AG08395 (cell line): Measurements from ENCODE around the gene HMX1.

ENCODE experiments used
- DNase-seq: peaks from one replicate; pipeline ENCODE4 v3.0.0; 2012; ENCODE audit warnings: mixed read lengths, low spot score

Gene HMX1

DNA sequence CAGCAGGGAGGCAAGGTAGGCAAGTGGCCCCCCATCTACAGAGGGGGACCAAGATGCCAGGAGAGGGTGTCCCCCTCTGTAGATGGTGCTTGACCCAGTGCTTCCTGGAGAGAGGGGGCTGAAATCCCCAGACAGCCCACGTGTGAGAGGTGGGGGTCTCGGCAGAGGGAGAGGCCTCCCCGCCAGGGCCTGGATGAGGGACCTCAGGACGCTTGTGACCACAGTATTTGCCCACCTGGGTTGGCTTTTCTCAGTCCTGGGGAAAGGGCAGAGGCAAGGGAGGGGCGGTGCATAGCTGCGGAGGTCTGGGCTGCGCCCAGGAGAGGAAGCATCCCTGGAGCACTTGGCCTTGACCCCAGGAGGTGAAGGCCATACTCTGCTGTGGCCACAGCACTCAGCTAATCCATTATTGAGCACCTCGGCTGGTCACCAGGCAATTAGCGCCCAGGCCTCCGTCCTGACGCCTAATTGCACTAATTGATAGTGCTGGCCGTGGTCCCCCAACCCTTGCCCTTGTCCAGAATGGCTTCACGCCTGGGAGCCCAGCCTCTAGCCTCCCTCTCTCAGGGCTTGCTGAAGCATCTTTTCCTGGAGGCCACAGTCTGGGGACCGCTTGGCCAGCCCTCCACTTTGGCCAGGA, 30.7 kb downstream of the HMX1 start:
- DNase-seq = no peak

GRCh38 chr4:8840006-8840793, 31.4 kb downstream of the HMX1 start:
- no peak for DNase-seq

DNA sequence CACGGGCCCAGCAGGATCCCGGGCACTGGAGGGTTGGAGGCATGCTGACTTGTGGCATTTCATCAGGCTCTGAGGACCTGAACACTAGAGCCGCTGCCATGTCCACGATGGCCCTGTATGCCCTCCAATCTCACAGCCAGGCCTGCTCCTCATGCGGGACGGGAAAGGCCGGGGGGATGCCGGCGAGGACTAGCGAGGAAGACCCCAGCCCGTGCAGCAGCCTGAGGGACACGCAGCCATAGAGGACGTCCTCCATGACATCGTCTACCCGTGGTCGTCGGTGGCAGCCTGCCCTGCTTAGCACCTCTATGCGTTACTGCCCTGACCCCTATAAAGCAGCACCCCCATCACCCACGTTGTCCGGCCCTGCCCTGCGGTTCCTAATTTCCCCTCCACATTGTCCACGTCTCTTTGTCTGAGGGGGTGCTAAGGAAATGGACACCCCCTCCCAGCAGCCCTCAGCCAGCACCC, 32.6 kb downstream of the HMX1 start:
- DNase-seq = no peak

- DNase-seq = no peak
Measured at GRCh38 chr4:8838296-8838960, 33.2 kb downstream of the HMX1 start.

DNA sequence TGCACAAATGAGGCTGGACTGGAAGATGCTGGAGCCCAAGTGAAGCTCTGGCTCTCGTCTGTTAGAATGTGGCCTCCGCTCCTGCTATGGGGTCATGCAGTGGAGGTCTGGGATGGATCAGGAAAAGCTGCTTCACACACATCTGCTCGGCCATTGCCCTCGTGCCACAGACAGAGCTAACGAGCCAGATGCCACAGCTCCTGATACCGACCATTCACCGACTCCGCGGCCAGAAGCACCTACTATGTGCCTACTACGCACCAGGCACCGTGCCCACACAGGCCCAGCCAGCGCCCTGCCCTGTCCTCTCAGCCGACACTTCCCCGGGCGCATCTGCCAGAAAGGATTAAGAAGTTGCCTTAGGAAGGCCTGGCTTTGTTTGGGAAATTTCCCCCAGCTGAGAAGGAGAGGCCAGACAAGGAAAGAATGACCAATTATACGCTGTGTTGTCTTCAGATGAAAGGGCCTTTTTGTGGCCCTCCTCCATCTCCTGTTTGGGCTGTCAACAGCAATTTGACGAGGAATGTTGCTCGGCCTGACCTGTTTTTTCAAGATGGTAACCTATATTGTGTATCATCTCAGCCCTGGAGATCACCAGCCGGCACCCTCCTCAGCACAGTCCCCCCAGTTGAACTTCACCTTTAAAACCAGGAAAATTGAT, 34.3 kb downstream of the HMX1 start:
- DNase-seq = no peak

- no peak for DNase-seq
Measured at GRCh38 chr4:8836664-8837171, 34.9 kb downstream of the HMX1 start.

DNA sequence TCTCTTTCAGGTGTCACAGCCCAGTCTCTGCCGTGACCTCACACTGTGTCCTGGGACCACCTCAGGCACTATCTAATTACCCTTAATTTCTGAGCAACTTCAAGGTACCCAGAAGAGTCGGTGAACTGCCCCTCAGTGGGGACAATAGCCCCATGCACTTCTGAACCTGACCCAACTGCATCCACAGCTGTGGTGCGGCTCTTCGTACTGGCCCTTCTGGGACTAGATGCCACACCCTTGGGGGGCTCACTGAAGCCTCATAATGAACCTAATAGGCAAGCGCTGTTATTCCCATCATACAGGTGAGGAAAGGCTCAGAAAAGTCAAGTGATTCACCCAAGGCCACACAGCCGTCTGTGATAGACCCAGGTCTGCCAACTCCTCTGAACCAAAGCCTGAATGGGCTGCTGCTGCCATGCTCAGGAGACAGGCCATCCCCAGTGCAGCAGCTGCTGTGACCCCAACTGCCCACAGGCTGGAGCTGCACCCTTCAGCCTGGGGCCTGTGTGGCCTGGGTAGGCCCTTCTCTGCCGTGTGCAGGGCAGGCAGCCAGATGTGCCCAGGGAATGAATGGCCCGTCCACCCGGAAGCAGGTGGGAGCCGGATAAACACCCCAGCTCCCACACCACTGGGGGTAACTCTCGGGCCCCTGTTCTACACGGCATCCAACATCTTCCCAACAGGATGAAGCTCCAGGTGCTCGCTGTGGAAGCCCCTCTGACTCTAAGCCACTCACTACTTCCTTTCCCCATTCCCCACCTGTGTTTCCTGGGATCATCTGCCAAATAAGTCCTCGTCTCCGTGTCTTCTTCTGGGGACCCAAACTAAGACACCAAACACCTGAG, 35.9 kb downstream of the HMX1 start:
- no peak for DNase-seq

DNA sequence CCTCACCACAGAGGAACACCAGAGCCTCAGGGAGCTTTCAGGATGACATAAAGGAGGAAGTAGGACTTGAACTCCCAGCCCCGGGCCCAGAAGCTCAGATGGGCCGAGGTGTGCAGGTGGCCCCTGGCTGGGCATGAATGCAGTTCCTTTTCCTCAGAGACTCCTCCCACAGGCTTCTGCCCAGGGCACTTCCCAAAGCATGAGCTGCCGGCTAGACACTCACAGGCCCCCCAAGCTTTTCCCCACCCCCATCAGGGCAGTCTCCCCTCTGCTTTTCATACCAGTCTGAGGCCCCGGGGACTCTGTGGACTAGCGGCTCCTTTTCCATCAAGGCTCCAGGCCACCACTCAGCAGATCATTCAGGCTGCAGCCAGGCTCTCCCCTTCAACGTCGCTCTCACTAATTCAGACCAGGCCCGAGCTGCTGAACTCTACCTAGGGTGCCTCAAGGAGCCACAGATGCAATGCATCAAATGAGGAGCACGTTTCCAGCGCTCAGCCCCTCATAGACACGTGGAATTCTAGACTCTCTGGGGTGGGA, 36.9 kb downstream of the HMX1 start:
- DNase-seq = no peak

GRCh38 chr4:8832113-8832915, 39.3 kb downstream of the HMX1 start:
- no peak for DNase-seq

DNA sequence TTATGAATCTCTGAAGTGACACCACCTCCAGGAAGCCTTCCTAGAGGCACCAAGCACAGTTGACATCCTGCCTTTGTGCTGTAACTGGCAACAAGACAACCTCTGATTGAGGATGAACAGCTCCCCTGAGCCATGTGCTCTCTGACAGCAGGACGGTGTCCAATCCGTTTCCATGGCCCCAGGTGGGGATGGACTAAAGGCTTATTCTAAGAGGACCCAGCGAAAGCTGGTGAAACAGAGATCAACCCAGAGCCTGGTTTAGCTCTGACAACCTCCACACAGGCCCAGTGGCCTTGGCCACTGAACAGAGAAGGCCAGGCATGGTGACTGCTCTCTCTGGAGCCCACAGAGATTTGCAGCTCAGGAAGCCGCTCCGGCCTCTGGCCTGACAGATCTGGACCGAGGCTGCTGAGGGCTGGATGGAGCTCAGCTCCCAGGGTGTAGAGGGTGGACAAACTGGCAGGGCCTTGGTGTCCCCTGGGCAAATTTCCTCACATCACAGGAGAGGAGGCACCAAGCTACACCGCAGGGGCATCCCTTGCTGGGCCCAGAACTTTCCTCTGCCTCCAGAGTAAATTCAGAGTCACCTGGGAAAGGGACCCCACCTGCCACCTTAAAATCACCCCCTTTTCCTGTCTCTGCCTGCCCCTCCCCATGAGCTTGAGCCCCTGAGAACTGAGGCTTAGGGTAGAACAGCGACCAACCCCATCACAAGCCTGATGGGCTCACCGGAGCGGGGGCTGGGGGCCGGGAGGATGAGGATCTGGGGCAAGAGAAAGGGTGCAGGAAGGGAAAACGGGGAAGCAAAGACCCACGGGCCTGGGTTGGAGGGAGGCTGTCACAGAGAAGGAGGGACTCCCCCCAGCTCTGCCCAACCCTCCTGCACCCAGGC, 40.2 kb downstream of the HMX1 start:
- no peak for DNase-seq

- DNase-seq = no peak
Measured at GRCh38 chr4:8830611-8831200, 40.9 kb downstream of the HMX1 start.

- DNase-seq = no peak
Measured at GRCh38 chr4:8830056-8830455, 41.6 kb downstream of the HMX1 start.

DNA sequence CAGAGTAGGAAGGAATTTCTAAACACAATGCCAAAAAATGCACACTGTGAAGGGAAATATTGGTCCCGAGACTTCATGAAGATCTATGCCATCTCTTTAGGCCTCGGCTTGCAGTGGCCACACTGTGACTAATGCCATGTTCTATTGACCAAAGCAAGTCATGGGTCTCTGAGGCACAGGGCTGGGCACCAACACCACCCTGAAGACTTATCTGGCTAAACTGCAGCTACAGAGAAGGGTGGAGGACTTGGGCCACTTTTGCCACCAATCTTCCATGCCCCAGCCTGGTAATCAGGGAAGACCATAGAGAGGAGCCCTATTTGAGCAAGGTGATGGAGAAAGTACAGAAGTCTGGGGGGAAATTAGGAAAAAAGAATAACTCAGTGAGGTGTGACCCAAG, 42.1 kb downstream of the HMX1 start:
- DNase-seq = no peak

DNA sequence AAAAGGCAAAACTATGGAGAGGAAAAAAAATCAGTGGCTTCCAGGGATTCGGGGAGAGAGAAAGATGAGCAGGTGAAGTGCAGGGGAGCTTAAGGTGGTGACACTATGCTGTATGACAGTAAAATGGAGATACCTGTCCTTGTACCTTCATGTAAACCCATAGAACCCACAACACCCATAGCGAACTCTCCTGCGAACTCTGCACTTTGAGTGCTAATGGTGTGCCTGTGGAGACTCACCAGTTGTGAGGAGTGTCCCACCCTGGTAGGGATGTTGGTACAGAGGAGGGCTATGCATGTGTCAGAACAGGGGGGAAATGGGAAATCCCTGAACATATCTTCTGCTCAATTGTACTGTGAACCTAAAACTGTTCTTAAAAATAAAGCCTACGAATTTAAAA, 42.8 kb downstream of the HMX1 start:
- no peak for DNase-seq

GRCh38 chr4:8821151-8821950, 50.3 kb downstream of the HMX1 start:
- DNase-seq = no peak

DNA sequence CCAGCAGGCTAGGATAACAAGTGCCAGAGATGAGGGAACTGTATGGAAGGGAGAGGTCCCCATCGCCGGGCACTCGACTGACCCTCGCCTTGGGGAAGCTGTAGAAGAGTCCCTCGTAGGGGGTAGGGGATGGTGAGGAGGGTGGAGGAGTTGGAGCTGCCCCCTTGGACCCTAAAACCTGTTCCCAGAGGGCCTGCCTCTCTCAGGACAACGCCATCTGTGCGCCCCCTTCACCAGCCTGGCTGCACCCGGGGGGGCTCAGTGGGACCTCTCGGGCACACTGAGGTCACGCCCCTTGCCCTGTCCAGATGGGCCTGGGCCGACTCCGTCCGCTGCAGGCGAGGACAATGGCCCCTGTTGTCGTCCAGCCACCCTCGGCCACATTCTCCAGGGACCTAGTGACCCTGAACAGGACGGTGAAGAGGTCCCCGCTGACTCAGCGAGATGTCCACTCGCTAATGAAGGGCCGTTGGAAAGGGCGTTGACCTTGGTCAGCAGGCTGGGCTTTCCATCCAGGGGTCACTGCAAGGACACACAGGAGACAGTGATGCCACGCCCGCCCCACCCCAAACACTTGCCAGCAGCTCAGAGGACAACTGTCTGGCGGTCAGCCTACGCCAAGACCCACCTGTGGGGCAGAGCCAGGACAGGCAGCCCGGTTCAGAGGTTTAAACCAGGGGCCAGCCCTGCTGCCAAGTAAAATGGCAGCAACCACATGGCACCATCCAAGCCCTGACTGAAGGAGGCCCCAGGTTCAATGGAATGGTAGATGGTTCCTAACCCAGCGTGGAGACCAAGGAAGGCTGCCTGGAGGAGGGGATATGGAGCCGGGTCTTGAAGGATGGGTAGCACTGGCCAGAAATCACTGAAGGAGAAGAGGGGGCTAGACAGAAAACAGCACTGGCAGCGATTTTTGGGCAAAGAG, 51.2 kb downstream of the HMX1 start:
- no peak for DNase-seq
